ENCODE measurements around the gene MXD4. TPM values are rescaled to one million over a fixed set of nuclear protein-coding genes. Genes with fewer than 3 reads are reported as not detected.

The MXD4 gene, protein sequence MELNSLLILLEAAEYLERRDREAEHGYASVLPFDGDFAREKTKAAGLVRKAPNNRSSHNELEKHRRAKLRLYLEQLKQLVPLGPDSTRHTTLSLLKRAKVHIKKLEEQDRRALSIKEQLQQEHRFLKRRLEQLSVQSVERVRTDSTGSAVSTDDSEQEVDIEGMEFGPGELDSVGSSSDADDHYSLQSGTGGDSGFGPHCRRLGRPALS
- total RNA-seq (2014; rRNA removed; shearing (Covaris generic)), result 22.1 and 22.9 TPM in 2 replicates

- no peak for DNase-seq (ENCODE audit: low spot score)
Measured at GRCh38 chr4:2261853-2262144, at the start of gene MXD4. Gene MXD4 (minus strand): TSS chr4:2262109. CDS start chr4:2261980, 129 bp downstream.

GRCh38 chr4:2306773-2307410, 45.0 kb upstream of the MXD4 start:
- no peak for DNase-seq (ENCODE audit: low spot score)

- DNase-seq (ENCODE audit: low spot score), result peak; percentile 14
Measured at GRCh38 chr4:2305766-2306501, 44.0 kb upstream of the MXD4 start.

DNA sequence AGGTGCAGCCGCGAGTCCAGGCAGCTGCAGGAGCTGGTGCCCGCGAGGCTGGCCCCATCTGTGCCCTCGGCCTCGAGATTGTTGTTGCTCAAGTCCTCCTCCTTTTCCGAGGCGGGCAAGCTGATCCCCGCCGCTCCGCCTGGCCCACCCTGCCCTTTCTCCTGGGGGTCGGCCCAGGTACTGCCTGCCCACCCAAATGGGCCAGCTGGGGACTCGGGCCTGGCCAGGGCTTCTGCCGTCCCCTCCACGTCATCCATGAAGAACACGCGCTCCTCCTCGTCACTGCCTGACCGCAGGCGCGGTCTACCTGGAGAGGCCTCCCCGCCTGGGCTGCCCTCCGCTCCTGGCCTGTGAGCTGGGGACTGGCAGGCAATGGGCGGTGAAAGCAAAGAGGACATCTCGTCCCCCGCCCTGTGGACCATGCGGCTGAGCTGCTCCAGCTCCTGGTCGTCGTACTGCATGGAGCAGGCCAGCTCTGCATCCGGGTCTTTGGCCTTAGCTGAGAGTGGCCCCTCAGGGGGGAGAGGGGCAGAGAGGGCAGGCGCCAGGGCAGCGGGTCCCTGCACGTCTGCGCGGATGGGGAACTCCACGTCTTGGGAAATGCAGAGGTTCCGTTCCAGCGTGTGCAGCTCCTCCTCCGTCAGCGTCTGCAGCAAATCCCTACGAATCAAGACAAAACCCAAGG, 43.1 kb upstream of the MXD4 start:
- DNase-seq (ENCODE audit: low spot score), result peak; percentile 5

GRCh38 chr4:2304321-2304876, 42.5 kb upstream of the MXD4 start:
- DNase-seq (ENCODE audit: low spot score), result no peak

GRCh38 chr4:2303686-2304320, 41.9 kb upstream of the MXD4 start:
- peak; percentile 3 for DNase-seq (ENCODE audit: low spot score)

DNA sequence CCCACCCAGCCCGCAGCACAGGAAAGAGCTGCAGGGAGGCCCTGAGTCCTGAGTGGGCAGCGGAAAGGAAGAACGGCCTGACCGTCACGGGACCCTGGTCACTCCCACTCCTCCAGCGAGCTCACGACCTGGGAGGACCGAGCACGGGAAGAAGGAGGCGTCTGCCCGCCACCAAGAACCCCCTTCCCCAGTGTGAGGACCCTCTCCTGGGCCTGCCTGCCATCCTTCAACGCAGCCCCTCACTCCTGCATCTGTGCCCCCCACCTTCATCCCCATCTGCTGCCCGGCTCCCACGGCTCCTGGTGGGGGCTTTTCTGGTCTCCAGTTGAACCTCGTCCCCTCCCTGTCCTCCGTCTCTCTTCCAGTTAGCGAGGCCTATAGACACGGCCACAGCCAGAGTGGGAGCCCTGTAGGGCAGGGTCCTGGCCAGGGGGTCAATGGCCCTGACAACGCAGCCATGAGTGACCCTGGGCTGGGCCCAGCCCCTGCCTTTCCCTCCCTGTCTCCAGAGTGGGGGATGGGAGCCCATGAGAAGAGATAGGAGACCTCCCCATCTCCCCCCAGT, 41.3 kb upstream of the MXD4 start:
- DNase-seq (ENCODE audit: low spot score), result no peak

DNA sequence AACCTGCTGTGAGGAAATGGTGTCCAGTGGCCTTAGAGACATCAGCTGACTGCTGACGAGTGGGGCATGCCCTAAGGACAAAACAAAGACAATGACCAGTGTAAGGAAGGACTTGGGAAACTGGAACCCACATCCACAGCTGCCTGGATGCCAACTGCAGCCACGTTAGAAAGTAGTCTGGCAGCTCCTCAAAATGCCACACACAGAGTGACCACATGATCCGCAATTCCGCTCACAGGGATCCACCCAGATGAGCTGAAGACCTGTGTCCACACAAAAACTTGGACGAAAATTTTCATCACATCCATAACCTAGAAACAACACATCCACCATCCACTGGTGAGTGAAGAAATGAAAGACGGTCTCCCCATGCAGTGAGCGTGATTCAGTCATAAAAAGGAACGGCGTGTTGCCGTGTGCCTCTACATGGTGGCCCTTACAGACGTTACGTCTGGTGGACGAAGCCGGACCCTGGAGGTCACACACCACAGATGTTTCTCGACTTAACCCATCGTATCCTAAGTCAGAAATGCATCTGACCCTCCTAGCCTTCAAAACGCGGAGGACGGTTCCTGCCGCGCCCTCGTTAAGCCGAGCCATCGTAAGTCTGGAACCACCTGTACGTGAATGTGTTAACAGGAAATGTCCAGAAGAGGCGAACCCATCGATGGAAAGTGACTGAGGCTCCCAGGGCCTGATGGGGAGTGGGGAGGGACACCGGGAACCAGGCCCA, 40.6 kb upstream of the MXD4 start:
- no peak for DNase-seq (ENCODE audit: low spot score)

- no peak for DNase-seq (ENCODE audit: low spot score)
Measured at GRCh38 chr4:2301806-2302205, 39.9 kb upstream of the MXD4 start.

DNA sequence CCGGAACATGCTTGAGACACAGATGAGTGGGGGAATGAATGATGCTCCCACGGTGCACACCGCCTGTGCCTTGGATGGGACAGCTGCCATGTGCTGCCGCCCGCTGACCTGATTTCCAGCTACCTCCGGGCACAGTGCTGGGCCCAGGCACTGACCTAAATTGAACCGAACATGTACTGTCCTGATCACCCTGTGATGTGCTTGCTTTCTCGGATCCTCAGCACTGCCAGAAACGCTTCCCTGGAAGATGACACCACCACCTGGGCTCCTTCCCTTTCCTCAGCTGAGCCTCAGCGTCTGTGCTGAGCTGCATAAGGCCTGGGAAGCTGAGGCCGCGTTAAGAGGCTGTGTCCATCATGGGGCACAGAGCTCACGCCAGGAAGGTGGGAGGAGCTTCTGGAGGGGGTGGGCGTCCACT, 39.3 kb upstream of the MXD4 start:
- DNase-seq (ENCODE audit: low spot score), result no peak

DNA sequence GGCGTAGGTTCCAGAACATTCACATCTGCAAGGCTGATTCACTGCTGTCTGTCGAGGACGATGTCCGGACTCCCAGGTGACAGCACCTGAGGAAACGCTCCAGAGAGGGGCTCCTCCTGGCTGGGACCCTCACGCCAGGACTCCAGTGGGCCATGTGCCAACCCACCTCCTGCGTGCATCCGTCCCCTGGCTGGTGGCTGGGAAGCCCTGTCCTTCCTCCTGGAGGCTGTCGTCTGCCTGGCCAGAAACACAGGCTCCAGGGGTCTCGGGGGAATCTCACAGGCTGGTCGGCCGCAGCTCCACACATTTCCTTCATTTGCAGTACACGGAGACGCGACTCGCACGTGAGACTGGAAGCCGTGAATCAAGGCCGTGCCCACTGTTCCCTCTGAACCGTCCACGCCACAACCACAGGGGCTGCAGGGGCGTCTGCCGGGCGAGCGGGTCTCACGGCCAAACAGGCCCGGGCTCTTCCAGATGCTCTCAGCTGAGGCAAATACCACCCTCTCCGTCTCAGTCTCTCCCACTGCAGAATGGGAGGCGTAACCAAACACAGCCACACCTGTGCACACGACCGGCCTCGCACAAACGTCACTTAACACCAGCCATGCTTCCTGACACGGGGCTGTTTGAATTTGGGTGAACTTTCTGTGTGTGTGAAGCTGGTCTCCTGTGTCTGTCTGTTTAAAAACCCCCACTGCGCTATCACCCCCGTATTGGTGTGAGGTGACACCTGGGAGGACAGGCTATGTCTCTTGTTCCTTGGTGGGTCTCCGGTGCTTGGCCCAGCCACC, 38.7 kb upstream of the MXD4 start:
- no peak for DNase-seq (ENCODE audit: low spot score)

- DNase-seq (ENCODE audit: low spot score), result no peak
Measured at GRCh38 chr4:2299794-2300193, 37.9 kb upstream of the MXD4 start.

DNA sequence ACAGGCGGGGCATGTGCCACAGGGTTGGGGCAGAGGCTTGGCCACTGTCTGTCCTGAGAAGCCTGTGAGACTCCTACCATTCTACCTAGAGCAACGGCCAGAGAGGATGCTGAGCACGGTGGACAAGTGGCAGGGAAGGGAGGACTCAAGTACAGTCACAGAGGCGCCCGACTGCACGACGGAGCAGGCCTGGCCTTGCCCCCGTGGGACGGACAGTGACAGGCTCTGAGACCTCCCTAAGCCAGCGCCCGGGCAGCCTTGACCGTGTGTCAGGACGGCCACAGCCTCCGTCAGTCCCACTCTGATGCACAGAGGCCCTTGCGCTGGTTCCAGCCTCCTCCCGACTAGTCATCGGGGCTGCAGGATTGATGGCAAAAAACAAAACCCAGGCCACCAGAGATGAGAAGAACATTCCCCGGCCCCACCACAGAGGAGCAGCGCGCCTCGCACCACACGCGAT, 36.7 kb upstream of the MXD4 start:
- no peak for DNase-seq (ENCODE audit: low spot score)

DNA sequence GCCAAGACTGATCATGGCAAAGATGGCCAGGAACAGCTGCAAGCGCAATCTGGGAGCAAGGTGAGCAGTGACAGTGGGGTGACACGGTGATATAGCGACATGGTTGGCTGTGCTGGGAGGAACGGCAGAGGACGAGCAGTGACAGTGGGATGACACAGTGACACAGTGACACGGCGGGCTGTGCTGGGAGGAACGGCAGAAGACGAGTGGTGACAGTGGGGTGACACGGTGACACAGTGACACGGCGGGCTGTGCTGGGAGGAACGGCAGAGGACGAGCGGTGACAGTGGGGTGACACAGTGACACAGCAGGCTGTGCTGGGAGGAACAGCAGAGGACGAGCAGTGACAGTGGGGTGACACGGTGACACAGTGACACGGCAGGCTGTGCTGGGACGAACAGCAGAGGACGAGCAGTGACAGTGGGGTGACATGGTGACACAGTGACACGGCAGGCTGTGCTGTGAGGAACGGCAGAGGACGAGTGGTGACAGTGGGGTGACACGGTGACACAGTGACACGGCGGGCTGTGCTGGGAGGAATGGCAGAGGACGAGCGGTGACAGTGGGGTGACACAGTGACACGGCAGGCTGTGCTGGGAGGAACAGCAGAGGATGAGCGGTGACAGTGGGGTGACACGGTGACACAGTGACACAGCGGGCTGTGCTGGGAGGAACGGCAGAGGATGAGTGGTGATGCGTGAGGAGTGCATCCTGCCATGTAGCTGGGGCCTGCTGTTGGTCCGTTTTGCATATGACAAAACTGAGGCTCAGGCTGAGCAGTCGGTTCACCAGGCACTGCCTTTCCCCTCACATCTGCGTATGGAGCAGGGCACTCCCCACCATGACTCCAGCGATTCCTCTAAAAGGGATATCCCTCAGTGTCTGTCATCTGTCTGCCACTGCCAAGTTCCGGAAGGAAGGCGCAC, 36.0 kb upstream of the MXD4 start:
- DNase-seq (ENCODE audit: low spot score), result no peak

- DNase-seq (ENCODE audit: low spot score), result no peak
Measured at GRCh38 chr4:2296631-2297601, 35.0 kb upstream of the MXD4 start.

DNA sequence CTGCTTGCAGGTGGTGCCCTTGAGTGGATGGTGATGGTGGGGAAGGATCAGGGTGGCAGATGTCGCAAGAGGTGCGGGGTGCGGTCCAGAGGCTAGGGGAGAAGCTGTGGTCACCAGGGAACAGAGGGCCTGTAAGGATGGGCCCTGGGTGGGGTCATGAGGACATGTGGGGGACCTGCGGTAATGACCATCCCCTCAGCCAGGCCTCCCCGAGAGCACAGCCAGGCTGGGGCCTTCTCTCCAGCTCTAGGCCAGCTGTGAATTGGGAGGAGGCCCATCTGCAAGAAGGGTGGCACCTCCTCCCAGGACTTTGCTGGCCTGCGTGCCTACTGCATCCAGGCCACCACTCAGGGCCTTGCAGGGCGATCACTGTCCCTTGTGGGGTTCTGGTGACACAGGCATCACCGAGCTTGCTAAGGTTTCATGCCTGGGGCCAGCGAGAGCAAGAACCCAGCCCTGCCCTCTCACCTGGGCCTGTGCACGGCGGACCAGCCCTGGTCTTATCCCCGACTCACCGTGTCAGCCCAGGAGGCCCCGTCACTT, 34.1 kb upstream of the MXD4 start:
- no peak for DNase-seq (ENCODE audit: low spot score)

- no peak for DNase-seq (ENCODE audit: low spot score)
Measured at GRCh38 chr4:2295500-2295899, 33.6 kb upstream of the MXD4 start.

Measured in H4 (cell line).